Measurements from ENCODE around the gene COPB2.
"Not testable (repeated sequence)": the region's sequence is repeated elsewhere in the genome, so short reads cannot be mapped to it uniquely, and the experiment has no call there.

The COPB2 gene
- 176 to 243 reads per million in 2 experiments for total RNA-seq

DNA sequence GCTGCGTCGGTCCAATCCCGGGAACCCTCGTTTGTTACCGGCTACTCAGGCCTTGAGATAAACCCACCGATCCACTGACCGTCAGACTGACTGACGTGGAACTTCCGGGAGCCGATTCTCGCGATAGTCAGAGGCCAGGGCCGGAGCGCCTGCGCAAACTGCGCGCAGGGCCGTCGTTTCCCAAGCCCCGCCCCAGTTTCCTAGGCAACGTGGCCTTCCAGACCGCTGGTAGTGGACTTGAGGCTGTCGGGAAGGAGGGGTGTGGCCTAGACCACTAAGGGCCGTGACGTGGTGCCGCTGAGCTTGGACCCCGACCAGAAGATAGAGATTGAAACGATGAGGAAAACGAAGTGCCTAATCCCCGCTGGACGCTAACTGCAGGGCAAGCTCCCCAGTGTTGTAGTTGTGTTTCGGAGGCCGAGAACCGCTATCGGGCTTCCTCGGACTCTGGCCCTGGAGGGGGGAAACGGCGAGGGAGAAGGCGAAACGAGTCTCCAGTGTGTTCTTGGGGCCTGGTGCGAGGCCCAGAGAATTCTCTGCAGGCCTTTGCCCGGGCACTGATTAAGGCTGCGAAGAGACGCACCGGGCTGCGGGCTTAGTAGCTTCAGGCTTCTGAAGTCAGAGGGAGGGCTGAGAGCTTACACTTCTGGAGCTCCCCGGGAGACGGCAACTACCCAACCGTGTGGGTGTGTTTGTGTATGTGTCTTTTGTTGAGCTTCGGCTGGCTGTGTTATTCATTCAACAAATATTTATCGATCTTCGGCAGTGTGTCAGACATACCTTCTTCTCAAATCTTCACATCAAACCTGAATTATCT lies at the start of gene COPB2:
Gene COPB2 (minus strand): TSS at position 96 of the 817 bp plus-strand sequence. CDS start 97 bp downstream, outside the sequence.
- DNase-seq (ENCODE audit: low read depth), result peak; percentile 90

DNA sequence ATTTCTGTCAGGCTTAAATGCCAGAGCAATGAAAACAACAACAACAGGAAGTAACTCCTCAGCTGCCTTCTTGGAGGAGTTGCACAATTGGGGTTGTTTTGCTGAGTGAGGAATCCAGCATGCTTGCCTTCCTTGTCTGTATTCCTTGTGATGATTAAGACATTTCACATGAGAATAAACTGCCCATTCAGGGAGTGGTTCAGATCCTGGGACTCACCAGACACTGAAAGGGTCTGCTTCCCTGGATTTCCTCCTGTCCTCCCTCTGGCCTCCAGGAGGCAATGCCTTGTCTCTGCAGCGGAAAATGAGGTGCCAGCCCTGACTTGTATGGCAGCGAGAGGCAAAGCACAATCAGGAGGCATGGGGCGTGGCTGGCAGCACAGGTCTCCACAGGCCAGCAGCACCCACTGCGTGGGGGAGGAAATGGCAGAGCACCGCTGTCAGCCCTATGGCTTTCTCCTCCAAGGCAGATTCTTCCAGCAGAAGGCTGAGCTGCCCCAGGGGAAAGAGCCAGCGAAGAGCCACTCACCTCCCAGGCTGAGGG lies 45.4 kb upstream of the COPB2 start:
- DNase-seq (ENCODE audit: low read depth), result no peak

DNA sequence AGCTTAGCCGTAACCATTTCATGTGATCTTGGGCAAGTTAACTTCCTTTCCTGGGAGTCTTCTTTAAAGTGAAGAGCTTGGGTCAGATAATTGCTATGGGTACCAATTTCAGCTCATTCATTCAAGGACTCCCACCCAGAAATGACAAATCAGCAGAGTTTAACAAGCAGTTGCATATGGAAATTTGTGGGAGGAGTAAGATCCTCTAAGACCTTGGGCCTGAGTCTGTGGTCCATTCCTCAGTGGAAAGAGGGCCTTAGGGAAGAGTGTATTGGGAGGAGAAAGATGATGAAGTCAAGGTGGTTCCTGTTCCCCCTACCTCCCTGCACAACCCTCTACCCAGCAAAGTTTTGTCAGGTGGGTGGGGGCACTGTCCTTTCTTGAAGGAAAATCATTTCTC lies 44.8 kb upstream of the COPB2 start:
- DNase-seq (ENCODE audit: low read depth), result no peak

DNA sequence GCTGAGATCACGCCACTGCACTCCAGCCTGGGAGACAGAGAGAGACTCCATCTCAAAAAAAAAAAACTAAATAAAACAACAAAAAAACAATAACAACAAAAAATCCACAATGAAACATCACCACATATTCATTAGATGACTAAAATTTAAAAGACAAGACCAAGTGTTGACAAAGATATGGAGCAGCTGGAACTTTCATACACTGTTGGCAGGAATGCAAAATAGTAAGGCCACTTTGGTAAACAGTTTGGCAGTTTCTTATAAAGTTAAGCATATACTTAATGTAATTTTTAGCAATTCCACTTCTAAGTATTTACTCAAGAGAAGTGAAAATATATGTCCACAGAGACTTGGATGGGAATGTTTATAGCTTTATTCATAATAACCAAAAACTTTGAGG lies 43.6 kb upstream of the COPB2 start:
- DNase-seq (ENCODE audit: low read depth), result no peak

DNA sequence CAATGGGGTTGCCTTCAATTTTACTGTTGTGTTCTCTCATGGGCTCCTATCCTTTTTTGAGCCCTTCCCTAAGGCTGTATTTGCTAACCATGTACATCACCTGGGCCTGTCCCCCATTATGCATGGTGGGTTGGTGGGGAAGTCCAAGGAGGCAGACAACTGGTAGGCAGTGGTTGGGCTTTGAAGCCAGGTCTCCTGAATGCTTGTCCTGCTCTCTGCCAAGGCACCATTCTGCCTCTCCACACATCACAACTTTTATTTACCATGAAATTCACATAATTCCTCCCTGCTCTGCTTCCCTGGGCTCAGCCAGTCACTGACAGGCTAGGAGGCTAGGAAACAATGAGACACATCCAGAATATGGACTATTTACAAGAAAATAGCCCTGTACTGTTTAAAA lies 41.0 kb upstream of the COPB2 start:
- no peak for DNase-seq (ENCODE audit: low read depth)

DNA sequence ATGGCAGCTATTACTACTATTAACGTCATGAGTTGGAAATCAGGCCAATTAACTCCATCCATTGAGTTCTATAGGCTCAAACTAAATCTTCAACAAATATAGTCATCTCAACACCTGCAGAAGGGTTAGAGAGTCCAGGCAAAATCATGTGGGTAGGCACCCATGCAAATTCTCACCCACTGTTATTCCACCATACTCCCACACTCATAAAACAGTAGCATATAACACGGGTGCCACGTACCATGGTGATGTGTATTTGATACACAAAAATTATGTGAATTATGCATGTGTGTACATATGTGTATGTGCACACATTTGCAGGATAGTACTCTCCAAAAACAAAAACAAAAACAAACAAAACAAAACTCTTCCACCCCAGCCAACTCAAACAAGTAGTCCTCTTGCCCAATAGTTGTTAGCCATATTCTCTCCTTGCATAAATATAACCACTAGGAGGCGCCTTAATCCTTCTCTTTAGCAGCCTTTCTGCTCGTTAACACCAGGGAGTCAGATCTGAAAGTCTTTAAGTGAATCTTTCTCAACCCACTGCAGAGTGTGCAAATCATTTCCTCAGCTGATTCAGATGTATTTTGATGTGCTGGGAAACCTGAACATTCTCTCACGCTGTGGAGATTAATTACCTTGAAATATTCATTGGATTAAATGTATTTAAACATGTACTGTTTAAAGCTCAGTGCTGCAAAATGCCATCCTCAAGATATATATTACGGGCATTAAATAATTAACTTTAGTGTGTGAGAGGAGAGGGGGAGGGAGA lies 38.0 kb upstream of the COPB2 start:
- no peak for DNase-seq (ENCODE audit: low read depth)

DNA sequence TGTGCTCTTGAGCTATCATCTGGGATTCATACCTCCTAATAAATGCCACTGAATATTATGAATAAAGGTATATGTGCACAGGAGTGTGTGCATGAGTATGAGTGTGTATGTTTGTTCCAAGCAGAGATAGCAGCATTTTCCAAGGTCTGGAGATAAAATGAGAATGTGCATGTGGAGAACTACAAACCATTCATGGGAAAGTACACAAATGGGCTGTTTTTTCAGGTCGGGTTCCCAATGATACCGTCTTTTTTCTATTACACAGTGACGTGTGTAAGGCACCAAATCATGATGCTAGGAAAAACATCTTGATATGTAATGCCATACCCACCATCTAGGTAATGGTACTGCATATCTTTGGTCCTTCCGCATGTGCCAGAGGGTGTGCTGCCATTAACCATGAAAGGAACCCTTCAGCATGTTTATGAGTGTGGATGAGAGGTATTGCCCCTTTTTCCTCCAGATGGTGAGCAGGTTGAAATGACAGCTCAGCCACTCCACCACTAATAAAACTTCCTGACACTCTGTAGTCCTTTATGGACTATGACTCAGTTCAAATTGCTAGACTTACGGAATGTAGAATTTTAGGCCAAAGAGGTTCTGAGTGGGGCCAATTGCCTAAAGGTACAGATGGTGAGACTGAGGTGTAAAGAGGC lies 36.4 kb upstream of the COPB2 start:
- DNase-seq (ENCODE audit: low read depth), result no peak

DNA sequence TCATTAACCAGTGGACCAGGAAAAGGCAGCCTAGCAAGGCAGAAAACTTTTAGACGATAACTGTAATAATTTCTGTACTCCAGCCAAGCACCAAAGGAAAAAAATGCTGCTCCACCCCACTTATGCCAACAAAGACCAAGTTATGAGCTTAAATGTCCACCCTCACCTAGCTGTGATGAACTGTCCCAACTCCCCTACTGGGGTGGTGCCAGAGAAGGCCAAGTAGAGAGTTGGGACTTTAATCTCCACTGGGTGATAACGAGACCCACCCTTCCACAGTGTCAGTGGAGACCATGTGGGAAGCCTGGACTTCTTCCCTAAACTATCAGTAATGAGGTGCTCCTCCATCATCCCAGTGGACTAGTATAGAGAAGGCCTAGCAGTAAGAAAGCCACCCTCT lies 33.8 kb upstream of the COPB2 start:
- DNase-seq (ENCODE audit: low read depth), result no peak

DNA sequence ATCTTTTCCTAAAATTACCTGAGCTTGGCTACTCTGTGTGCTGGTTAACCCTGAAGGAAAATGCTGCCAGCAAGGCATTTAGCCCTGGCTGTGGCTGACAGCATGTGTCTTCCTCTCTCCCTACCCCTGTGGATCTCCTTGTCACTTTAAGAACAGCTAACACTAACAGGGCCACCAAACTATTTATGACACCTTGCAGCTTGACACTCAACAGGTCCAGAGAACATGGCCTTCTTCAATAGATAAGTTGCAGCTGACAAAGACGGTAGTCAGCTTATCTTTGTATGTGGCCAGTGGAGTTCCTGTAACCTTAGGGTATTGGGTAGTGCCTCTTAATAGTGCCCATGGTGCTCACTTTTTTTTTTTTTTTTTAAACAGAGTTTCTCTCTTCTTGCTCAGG lies 32.0 kb upstream of the COPB2 start:
- DNase-seq (ENCODE audit: low read depth), result no peak

DNA sequence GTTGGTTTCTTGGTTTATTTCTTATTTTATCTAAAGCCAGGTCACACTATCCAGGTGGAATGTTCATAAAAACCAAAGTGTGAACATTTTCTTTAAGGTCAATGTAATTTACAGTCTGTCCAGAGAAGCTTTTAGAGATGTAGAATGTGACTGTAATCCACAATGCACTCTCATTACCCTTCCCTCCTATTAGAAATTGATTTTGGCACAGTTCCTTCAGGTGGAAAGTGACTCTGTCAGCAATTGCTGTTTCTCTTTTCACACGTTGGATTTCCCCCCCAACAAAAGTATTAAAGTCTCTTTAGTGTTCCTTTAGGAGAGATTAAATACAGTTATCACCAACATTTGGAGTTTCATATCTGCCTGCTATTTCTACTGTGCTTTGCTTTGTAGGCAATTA lies 31.6 kb upstream of the COPB2 start:
- DNase-seq (ENCODE audit: low read depth), result no peak

DNA sequence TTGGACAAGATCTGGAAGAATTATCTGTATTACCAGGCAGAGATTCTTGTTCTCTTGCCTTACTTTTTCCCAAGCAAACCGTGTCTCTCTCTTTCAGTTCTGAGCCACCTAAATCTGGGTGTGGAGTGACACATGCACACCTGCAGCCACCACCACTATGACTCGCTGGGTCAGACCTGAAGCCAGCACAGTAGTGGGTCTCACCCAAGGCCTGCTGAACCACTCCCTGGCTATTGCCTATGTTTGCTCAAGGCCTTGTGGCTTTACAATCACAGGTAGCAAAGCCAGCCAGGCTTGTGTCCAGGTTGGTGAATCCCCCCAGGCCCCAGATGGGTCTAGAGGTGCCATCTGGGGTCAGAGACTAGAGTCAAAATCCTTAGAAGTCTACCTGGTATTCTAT lies 28.7 kb upstream of the COPB2 start:
- no peak for DNase-seq (ENCODE audit: low read depth)

DNA sequence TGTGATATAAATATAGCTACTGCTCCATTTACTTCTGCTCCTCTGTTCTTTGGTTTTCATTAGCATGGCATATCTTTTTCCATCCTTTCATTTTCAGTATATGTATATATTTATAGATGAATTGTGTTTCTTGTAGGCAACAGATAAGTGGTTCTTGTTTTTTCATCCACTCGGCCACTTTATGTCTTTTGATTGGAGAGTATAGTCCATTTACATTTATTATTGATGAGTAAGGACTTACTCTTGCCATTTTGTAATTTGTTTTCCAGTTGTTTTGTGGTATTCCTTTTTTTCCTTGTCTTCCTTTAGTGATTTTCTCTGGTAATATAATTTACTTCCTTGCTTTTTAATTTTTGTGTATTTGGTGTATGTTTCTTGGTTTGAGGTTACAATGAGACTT lies 26.8 kb upstream of the COPB2 start:
- DNase-seq (ENCODE audit: low read depth), result no peak

DNA sequence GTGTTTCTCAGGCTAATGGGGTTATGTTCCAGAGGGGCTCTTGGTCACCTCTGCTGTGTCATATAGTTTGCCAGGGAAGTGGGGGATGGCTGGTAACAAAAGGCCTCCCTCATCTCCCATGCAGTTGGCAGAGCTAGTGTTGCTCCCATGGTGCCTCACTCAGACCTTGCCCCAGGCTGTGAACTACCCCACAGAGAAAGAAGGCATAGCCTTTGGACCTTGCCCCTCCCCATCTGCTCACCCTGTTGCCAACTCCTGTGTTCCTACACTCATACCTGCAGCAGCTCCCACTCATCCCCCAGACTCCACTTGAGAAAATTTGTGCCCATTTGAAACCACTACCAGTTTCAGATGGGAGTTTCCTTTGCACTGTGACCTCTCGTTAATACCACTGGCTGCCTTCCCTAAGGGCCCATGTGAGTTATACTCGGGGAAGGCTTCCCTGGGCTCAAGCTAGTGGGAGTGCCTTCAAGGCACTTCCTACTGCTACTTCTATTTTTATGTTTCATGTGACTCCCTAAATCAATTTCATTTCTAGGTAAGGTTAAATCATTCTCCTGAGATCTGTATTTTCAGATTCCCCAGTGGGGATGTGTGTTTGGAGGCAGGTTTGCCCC lies 25.3 kb upstream of the COPB2 start:
- no peak for DNase-seq (ENCODE audit: low read depth)

DNA sequence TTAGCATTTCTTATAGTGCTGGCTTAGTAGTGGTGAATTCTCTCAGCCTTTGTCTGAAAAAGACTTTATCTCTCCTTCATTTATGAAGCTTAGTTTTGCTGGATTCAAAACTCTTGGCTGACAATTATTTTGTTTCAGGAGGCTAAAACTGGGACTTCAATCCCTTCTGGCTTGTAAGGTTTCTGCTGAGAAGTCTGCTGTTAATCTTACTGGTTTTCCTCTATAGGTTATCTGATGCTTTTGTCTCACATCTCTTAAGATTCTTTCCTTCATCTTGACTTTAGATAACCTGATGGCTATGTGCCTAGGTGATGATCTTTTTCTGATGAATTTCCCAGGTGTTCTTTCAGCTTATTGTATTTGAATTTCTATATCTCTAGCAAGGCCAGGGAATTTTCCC lies 23.4 kb upstream of the COPB2 start:
- not testable (repeated sequence) for DNase-seq (ENCODE audit: low read depth)

DNA sequence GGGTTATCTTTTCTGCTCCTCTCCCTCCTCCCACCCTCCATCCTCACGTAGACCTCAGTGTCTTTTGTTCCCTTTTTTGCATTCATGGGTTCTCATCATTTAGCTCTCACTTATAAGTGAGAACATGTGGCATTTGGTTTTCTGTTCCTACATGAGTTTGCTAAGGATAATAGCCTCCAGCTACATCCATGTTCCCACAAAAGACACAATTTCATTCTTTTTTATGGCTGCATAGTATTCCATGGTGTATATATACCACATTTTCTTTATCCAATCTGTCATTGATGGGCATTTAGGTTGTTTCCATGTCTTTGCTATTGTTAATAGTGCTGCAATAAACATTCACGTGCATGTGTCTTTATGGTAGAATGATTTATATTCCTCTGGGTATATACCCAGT lies 11.7 kb upstream of the COPB2 start:
- not testable (repeated sequence) for DNase-seq (ENCODE audit: low read depth)

DNA sequence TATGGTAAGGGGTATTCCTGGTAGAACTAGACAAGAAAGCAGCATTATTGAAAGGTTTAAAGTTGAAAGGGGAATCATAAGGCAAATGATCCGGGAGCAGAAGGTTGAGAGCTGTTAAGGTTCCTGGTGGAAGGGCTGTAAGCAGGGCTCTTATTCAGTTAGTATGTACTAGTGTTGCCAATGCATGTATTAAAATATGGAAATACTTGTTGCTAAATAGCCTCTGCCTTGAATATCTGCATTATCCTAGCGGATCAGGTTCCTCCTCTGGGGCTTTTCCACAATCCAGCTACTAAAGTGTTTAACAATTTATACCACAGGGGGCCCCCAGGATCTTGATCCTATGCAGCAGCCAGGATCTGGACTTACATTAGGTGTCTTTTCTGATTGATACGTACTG lies 7.3 kb upstream of the COPB2 start:
- DNase-seq (ENCODE audit: low read depth), result no peak

DNA sequence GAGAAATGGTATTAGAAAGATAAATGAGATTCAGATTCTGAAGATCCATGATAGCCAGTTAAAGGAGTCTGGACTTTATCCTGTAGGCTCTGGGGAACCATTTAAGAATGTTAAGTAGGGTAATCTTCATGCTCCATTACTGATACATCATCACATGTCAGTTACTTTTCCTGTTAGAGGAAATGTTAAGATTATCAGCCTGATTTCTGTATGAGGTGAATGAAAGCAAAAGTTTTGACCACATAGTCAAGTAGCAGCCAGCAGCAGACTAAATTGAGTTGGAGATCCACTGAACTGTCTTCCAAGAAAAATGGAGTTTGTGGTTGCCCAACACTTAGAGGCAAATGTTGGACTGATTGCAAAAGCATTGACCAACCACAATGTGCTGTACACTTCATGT lies 4.7 kb upstream of the COPB2 start:
- DNase-seq (ENCODE audit: low read depth), result no peak

DNA sequence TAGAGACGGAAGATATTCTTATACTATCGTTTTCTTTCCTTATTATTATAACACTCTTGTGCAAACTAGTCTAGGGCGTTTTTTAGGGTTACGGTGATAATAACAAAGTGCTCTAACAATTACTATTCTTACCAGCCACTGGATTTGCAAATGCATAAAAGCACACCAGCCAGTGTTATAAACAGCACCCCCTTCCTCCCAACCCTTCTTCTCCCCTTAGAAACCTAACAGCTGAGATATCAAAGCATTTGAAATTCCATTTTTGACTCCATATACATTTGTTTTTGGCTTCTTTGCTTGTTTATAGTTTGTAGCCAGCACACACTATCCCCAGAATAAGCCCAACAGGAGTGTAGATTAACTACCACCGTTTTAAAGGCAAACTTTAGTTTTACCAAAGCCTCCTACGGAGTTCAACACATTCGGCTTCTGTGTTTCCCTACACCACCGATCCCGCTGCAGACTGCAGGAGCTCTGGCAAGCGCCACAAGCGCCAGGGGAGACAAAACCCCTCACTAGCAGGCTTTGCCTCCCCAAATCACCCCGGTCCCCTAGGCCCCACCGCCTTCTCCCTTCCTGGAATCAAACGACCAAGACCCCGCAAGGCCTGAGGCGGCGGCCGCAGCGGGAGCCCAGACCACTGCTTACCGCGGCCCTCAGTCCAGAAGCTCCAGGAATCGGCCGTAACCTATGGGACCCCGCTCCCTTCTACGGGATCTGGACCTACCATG lies 461 bp downstream of the COPB2 start:
- peak; percentile 2 for DNase-seq (ENCODE audit: low read depth)

DNA sequence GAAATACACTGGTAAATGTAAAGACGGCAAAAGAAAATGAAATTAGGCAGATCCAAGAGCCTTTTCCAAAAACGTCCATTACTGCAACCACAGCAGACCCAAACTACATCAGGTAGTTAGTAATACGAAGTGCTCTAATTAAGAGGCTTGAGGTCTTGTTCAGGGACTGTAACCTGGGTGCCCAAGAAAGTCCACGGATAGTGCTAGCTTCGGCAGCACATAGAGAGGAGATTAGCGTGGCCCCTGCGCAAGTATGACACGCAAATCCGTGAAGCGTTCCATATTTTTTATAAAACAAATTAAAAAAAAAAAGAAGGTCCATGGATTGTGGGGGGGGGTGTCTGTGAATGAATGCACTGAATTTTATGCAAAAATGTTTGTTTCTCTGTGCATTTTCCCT lies 1.4 kb downstream of the COPB2 start:
- DNase-seq (ENCODE audit: low read depth), result no peak

DNA sequence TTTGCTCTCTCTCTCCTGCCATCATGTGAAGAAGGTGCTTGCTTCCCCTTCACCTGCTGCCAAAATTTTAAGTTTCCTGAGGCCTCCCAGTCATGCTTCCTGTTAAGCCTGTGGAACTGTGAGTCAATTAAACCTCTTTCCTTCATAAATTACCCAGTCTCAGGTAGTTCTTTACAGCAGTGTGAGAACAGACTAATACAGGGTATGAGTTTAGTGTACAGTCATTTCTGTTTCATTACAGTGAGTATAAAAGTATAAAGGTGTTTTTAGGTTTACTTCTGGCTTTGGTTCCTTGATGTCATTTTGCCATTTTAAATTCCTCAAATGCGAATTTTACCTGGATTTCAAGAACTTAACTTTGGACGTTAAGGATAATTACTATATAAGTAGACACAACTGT lies 7.2 kb downstream of the COPB2 start:
- not testable (repeated sequence) for DNase-seq (ENCODE audit: low read depth)

DNA sequence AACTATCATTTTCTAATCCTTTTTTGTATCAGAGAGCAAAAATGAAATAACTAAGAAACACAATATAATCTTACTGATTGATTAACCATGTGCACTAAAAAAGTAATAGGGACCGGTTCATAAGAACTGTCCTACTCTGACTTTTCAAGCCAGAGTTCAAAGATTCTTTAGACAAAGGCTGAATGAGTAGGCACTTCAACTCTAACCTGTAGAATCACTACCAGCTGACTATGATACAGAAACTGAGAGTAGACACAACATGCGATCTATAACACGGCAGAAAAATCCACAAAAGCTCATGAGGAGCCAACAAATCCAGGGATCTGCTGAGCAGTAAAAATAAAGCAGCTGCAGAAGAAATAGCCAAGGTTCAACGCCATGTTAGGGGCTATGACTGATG lies 8.9 kb downstream of the COPB2 start:
- no peak for DNase-seq (ENCODE audit: low read depth)

Measured in T follicular helper cell (primary cell).